T-helper 9 cell (primary cell): Measurements from ENCODE around the gene HS1BP3.

Experiments
- DNase-seq: peaks from one replicate; pipeline ENCODE4 v3.0.0-alpha.2; 2020

The HS1BP3 gene

DNA sequence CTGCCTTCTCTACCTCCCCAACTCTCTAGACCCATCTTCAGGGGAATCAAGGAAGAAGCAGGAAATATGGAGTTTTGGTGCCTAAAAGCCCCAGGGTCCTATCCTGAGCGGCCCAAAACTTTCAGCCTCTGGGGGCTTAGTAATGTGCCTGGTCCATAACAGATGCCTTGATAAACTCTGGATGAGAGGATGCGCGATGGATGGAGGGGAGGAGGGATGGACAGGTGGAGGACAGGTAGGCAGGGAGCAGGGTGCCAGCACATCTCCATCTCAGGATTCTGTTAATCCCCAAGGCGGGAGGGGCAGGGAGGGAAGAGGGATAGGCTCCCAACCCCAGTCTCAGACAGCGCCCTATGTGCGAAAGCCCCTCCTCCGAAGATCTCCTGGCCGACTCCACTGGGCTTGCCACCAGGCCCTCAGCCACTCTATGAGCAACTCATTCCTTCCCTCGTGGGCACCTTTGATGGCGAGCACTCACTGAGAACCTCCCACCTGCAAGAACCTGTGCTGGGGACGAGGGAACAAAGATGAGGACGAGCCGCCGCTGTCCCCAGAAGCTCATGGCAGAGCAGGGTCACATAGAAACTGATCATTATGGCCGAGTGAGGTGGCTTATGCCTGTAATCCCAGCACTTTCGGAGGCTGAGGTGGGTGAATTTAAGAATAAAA lies 23.1 kb downstream of the HS1BP3 start:
- DNase-seq, result no peak

DNA sequence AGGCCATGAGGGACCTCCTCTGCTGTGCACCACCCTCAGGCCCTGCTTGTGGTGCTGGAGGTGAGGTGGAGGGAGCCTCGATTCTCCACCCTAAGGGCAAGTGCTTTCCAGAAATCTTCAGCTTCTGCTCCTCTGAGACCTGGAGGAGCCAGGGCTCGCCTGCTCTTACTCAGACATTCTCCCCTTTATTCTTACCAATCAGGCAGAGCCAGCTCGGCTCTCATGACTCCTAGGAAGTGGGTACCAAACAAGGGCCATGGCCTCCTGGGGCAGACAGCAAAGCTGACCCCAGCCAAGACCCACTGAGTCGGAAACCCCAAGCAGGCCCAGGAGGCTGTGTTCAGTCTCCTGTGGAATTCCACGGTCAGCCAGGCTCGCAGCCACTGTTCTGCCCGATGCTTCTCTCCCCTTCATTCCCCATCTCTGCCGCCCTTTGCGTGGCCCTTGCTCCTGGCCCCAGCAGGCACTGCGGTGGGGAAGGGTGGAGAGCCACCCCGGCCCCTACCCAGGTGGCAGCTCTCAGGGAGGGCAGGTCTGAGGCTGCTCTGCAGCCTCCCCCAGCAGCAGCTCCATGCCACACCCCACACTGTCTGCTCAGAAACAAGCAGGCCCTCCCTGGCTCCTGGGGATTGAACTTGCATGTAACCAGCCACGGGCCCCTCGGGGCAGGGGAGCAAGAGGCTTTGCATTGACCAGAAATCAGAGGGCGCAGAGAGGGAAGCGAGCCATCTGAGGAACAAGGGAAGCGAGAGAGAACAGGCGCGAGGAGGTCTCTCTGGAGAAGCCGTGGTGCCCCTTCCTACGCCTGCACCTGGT lies 24.0 kb downstream of the HS1BP3 start:
- DNase-seq, result no peak

DNA sequence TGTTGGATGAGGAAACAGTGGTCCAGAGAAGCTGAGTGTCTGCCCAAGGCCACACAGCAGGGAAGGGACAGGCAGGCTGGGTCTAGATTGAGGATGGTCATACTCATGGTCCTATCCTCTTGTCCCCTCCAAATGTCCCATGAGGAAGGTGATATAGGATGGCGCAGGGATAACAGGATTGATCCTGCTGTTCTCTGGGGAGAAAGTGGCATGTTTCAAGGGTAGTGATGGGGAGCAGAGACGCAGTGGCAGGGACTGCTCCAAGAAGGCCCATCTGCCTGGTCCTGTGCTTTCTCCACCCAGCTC lies 24.6 kb downstream of the HS1BP3 start:
- DNase-seq, result no peak

DNA sequence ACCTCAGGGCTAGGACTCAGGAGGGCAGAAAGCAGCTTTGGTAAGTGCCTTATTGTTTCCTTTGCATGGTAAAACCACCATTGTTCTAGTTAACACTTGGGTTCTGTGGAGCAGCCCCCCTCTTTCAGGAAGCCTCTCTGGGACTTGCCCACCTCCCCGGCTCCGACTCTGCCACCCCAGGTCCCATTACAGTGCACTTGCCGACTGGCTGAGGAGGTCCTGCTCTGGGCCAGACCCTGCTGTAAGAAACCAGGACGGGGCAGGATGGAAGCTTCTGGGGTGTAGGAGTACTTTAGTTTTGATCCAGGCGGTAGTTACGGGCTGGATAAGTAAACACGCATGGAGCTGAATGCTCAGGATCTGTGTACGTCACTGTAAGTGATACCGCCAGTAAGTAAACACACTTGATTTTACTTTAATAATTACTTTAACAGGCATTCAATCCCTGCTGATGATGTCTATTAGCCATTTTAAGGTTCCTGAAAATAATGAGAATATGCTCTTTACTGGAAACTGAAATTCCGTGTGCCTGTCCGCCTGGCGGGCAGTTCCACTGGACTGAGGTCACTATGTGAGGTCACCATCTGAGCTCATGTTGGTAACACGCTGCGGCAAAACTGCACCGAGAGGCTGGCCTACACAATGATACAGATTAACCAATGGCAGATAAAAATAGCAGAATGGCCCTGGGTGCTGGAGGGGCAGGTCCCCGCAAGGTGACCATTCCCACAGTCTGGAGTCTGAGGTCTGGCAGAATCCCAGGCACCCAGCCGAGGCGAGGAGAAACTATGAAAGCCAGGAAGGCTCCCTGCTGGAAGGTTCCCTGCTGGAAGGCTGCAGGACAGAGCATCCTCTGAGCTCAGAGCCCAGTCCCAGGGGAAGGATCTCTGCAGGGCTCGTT lies 25.2 kb downstream of the HS1BP3 start:
- no peak for DNase-seq

DNA sequence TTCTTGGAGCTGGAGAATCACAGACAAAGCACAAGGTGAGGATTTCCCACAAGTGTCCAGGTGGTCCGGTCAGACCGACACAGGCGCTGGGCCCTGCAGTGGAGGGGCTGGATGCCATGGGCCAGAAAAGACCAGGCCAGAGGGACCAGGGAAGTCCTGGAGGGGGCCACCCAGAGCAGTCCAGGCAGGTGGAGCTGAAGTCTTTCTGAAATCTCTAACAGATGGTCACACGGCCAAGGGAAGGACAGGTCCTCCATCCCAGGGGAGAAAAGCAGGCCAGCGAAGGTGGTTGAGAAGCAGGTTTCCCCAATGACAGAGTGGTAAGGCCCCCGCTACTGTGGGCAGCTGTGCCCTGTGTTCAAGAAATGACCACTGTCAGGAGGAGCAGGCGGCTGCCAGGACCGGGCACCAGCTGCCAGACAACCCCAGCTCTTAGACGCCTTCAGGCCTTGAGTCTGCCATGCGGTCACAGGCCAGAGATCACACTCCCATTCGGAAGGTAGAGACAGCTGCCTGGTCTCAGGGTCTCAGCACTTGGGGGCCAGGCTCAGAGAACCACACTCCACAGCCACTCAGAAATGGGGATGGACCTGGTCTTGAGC lies 25.9 kb downstream of the HS1BP3 start:
- no peak for DNase-seq

DNA sequence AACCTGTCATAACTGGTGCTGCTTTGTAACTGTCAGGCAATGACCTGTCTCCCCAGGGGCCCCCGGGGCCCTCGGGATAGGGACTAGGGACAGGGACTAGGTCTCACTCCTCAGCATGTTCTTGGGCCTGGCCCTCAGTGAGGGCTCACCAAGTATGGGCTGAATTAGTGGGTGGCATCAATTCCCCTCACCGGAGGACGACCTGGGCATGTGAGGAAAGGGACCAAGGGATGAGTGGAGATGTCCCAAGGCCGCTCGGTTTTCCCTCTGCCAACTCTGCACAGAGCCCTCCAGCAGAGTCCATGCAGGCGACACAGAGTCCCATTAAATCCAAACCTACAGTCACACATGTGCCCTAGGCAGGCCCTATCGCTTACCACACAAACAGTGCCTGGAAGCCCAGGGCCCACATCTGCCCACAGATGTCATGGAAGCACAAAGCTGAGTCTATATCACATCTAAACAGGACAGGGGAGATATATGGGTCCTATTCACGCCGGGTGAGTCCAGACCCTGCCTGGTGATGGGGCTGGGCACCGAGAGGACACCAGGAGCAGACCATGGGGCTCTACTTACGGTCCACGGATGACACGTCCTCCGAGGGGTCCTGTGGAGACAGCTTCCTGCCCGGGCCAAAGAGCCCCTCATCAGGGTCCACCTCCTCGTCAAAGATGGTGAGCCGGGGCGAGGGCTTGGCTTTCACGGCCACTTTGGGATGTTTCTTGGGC lies 26.6 kb downstream of the HS1BP3 start:
- no peak for DNase-seq

DNA sequence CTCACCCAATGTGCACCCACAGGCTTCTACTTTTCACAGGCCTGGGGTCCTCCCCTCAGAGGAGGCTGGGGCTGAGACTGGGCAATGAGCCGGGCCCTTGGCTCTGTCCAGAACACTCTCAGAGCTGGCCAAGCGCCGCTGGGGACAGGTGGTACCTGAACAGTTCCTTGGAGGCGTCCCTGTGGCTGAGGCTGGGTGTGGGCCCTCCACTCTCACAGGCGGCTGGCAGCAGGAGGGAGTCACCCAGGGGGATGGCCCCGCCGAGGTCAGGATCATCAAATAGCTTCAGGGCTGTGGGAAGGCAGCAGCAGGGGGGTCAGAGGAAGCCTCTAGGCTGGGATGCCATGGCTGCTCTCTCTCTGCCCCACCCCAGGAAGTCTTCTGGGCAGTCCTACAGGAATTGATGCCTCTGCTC lies 27.1 kb downstream of the HS1BP3 start:
- no peak for DNase-seq

DNA sequence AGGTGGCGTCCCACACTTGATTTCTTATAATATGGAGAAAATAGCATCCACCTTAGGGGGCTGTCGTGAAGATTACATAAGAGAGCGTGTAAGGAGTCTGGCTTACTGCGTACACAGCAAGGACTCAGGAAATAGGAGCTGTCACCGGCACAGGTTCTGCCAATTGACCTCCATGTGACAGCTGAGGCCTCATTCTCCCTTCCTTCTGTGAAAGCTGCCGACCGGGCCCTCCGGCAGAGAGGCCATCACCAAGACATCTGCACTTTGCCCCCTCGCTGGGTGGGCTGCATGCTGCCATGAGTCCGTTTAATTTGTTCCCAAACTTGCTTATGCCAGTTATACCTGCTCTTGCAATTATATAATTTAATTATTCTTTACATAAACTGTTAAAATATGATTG lies 27.7 kb downstream of the HS1BP3 start:
- no peak for DNase-seq

DNA sequence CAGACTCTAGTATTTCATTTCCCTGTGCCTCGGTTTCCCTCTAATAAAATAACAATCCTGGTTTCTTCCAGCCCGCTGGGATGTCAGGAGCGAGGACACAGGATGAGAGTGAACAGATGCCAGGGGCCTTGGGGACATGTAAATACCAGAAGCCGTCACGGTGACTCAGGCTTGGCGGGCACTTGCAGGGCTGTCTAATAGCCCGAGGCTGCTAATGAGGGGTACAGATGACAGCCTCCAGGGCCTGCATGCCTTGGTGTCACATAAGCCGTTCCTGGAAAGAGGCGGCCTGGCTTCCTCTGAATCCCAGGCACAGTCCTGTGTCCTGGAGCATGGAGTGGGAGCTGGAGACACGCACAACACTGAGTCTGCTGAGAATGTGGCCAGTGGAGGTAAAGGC lies 28.2 kb downstream of the HS1BP3 start:
- DNase-seq, result no peak

DNA sequence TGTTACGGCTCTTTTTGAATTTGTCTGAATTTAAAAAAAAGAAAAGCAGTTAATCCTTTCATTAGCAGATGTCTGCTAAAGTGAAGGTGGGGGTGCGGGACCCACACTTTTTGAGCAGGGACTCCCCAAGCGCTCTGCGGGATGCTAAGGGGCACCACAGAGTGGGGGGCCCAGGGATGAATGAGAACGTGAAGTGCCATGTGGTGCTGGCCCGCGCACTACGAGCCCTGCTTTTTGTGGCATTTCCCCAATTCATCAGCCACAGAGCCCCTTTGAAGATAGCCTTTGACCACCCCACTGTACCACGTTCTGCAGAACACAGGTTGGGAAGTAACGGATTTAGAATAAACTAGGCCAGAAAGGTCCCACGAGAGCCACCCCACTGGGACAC lies 28.6 kb downstream of the HS1BP3 start:
- no peak for DNase-seq

DNA sequence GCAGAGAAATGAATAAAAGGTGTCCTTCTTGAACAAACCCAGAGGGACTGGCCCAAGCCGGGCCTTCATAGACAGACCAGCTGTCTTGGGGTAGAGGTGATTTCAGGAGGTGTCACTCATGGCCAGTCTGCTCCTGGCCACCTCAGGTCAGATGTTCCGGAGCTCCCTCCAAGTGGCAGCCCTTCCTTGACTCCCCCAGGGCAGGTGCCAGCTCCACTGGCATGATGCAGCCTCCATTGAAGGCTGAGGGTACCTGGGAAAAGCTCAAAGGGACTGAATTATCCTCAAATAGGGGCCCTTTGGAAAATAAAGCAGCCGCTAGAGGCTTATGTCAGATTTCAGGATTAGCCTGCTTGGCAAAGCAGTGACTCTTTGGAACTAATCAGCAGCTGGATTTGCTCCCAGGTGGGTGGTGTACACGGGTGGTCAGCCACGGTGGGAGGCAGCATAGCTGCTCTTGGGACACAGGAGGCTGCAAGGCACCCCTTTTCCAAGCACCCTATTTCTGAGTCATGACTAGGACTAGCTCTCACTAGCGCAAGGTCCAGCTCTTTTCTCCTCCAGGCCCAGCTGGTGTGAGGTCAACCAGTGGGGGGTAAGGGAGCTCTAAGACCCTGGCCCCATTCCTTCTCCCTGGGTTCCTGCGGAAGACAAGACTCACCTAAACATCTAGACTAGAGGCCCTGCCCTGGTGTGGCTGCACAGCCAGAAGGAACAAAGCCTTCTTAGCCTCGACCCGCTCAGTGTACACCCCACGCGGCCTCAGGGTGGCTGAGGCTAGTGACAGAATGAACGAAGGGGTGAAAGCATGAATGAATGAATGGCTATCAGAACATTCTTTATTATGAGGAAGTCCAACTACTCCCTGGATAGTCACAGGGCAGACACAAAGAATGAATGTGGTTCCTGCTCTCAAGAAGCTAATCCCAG lies 29.3 kb downstream of the HS1BP3 start:
- no peak for DNase-seq

DNA sequence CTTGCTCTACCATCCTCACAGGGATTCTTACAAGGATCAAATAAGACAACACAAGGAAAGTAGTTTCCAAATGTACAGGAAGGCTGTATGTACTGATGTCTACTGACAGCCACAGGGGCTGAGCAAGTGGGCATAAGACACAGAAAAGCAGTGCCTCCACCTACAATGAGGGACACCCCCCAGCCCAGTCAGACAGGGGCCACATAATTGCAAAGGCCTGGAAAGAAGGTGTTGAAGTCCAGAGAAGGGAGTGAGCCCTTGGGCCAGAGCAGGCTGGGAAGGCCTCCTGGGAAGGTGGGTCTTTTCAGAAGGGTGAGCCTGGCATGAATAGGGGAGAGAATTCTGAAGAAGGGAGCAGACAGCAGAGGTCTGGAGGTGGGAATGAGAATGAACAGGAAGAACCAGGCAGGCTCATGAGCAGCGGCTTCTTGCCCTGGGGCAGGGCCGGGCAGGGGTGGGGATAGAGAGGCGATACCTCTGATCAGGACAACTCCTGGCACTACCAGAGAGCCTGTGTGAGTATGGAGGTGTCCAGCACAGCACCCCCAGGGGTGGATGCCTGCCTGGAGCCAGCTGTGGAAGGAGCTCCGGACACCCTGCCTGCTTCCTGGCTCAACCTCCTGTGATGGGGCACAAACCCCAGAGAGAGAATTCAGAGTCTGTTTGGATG lies 30.1 kb downstream of the HS1BP3 start:
- DNase-seq, result no peak

DNA sequence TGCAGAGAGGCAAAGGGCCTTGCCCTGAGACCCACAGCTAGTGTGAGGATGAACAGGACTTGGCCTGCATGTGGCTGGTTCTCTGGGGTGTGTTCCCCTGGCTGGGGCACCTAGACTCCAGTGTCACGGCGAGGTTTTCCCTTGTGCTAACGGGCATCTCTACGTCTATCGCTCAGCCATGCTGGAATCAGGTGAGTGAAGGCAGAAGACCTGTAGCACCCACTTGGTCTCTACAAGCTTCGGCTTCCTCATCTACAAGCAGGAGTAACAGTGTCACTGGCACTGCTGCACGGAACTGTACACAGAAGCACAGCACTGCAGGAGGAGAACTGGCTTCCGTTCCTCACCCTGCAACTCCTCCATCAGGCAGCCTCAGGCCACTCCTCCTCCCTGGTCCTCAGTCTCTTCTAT lies 30.6 kb downstream of the HS1BP3 start:
- no peak for DNase-seq

DNA sequence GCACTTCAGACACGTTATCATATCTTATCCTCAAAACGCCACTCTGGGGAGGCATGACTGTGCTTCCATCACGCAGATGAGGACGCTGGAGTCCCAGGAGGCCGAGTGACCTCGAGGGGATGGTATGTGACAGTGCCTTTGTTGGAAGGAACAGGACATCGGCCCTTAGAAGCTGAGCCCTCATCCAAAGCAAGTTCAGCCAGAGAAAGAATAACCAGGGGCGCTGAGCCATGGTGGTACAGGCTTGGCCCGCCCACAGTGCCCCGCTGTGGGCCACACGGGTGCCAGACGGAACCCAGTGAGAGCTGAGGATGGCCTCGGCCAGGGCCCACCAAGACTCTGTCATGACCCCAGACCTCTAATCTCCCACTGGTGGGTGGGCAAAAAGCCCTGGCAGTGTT lies 31.3 kb downstream of the HS1BP3 start:
- DNase-seq, result no peak

DNA sequence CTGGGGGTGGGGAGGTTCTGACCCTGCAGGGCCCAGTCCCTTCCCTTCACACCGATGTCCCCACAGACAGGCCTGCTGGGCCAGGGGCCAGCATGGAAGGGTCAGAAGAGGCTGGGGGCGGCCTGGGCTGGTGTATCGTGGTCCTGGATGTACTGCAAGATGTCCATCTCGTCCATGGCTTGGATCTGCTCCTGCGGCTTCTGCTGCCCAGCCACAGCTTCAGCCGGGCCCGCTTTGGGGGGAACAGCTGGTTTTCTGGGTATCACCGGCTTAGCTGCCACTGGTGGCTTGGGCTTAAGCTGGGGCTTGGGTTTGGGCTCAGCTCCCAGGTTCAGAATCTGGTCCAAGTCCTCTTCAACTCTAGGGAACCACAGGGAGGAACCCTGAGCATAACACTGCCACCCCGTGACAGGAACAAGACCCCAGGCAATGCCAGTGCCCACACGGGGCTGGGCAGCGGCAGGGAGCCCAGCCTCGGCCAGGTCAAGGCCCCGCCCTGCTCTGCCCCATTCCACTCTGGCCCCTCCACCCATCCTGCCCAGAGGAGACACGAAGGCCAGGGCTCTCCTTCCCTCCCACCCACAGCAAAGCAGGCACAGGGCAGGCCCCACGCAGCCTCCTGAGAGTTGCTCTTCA lies 31.9 kb downstream of the HS1BP3 start:
- DNase-seq, result no peak

DNA sequence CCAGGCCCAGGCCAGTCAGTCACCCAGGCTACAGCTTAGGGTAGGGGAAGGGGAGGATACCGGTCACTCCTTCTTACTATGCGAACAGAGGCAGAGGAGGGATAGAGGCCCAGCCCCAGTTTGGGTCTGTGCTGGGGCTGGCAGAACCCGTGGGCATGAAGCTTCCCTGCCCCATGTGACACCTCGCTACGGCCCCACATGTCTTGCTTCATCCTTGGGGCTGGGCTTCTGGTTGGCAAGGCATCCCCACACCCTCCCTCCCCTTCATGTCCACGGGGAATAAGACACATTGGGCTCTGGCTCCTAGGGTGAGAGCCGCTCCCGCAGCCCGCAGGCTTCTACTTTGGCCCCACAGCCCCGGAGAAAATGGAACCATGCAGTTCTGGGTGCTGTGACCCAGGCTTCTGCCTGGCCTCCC lies 32.4 kb downstream of the HS1BP3 start:
- DNase-seq, result no peak

DNA sequence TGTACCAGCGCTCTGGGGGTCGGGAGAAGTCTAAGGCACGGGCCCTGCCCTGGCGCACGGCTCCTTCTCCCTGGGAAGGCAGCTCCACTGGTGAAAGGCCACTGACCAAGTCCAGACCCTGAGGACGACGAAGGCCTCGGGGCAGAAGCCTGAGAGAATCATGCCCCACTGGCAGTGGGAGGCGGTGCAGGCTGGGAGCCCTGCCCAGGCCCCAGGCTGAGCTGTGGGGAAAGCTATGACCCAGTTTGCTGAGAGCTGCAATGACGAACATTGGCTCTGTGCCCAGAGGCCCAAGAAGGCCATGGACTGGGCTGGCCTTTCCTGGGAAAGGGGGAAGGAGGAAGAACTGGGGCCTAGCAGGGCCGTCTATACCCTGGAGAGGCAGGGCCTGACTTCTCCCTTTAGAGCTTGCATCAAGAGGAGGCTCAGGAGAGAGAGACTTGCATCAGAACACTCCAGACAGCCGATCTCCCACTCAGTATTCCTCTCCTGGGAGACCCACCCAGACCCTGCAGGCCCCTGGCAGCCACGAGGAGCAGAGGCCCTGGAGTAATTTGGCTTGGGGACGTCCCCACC lies 32.9 kb downstream of the HS1BP3 start:
- no peak for DNase-seq

DNA sequence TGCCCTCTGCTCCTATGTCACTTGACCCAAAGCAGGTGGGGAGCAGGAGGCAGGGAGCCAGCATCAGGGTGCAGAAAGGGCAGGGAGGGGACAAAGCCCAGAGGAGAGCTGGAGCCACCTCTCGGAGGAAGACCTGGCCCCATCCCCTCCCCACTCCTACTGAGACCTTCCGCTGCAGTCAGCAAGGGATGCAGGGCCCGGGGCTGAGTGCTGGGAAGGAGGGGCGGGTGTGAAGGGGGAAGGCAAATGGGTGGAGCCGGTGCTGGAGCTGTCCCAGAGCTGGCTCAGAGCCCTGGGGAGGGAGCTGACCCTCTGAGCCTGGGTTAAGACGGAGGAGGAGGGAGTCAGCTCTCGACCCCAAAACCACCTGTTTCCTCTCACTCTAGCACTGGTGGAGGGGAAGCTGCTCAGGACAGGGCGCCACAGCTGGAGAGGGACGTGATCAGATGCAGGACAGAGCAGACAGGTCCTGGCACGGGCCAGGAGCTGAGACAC lies 33.8 kb downstream of the HS1BP3 start:
- DNase-seq, result no peak

DNA sequence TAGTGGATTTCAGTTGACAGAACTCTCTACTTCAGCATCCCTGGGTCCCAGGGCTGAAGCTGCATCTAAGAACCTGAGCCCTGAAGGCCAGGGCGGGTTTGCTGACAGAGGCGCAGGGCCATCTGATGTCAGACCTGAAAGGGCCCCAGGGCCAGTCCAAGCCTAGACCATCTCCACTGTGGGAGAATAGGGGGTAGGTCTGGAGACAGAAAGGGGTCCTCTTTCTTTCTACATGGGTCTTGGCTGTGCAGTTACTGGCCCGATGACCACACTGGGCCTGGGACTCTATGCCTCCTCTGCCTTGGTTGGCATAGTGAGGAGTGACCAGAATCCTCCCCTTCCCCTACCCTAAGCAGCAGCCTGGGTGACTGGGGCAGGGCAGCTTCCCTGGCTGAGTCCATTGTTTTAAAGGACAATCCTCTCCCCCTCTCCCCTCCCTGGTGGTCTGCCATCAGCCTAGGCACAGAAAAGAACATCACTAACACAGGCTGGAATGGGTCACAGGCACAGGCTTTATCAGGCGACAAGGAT lies 34.5 kb downstream of the HS1BP3 start:
- no peak for DNase-seq
